Measurements from ENCODE around the gene PFDN6. TPM values are rescaled to one million over a fixed set of nuclear protein-coding genes. Genes with fewer than 3 reads are reported as not detected.

Gene PFDN6
- total RNA-seq, 2 donors from 2014 or later = 29.1 to 31.0 TPM

DNA sequence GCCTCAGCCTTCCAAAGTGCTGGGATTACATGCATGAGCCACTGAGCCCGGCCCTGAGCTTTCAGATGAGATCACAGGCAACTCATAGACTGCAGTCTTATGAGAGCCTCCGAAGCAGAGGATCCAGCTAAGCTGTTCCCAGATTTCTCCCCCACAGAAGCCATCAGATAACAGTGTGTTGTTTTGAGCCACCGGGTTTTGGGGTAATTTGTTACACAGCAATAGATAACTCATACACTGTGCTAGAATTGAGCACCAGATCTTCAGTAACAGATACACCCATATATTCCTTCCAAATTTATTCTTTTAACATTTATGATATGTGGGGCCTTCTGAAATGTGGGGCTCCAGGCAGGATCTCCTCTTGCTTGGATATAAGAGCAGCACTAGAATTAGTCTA is 47.1 kb downstream of the PFDN6 start:
- DNase-seq (ENCODE audit: low spot score) = no peak
- intact Hi-C loops (cut with DNase I) = no loop called here

DNA sequence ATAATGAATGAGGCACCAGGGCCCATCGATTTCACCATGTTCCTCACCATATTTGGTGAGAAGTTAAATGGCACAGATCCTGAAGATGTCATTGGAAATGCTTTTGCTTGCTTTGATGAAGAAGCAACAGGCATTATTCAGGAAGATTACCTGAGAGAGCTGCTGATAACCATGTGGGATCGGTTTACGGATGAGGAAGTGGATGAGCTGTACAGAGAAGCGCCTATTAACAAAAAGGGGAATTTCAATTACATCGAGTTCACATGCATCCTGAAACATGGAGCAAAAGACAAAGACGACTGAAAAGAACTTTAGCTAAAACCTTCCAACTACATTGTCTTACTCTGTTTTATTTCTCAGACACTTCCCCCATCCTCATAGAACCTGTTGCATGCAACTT is 49.8 kb downstream of the PFDN6 start:
- intact Hi-C loops (cut with DNase I) = no loop called here
- no peak for DNase-seq (ENCODE audit: low spot score)

Small RNA genes within 50 kb of the gene (microRNA-seq; reads per million reads assigned to microRNA genes)
- gene MIR6834 (ENCODE audit: borderline microRNAs expressed in 2 of 2) (0 reads per million in 2 donors), gene MIR6873 (ENCODE audit: borderline microRNAs expressed in 2 of 2) (0 reads per million in 2 donors)

Other genes with a start within 250 kb of the PFDN6 start
- gene HLA-DPA1, start 216.0 kb upstream of the PFDN6 start, total RNA-seq = 10 to 100 TPM; 44.4 to 84.9 TPM
- 10 to 100 TPM; 37.4 to 63.9 TPM for gene HLA-DPB1, start 213.6 kb upstream of the PFDN6 start, total RNA-seq
- 1 to 10 TPM in 1 of 2 donors, under 1 TPM in 1; 0.43 to 1.0 TPM for gene COL11A2, start 97.1 kb upstream of the PFDN6 start, total RNA-seq
- gene RXRB, start 88.9 kb upstream of the PFDN6 start, total RNA-seq = 10 to 100 TPM; 31.3 to 31.7 TPM
- 10 to 100 TPM; 79.4 to 86.2 TPM for gene SLC39A7, start 88.7 kb upstream of the PFDN6 start, total RNA-seq
- gene HSD17B8, start 84.9 kb upstream of the PFDN6 start, total RNA-seq = 1 to 10 TPM; 2.8 to 4.0 TPM
- gene RING1, start 81.1 kb upstream of the PFDN6 start, total RNA-seq = 10 to 100 TPM; 29.8 to 32.2 TPM
- 10 to 100 TPM; 27.8 to 44.0 TPM for gene VPS52, start 17.7 kb upstream of the PFDN6 start, total RNA-seq
- 1,000 to 10,000 TPM; 1,709 to 1,844 TPM for gene RPS18, start 17.5 kb upstream of the PFDN6 start, total RNA-seq
- gene B3GALT4, start 12.5 kb upstream of the PFDN6 start, total RNA-seq = 10 to 100 TPM in 1 of 2 donors, 1 to 10 TPM in 1; 9.5 to 14.1 TPM
- 10 to 100 TPM; 31.7 to 40.3 TPM for gene WDR46, start 362 bp upstream of the PFDN6 start, total RNA-seq
- 10 to 100 TPM; 52.4 to 52.8 TPM for gene RGL2, start 9.3 kb downstream of the PFDN6 start, total RNA-seq
- gene TAPBP, start 24.5 kb downstream of the PFDN6 start, total RNA-seq = 10 to 100 TPM; 57.7 to 65.8 TPM
- gene ZBTB22, start 28.1 kb downstream of the PFDN6 start, total RNA-seq = 10 to 100 TPM; 15.7 to 17.0 TPM
- gene DAXX, start 33.4 kb downstream of the PFDN6 start, total RNA-seq = 10 to 100 TPM; 30.3 to 42.3 TPM
- gene KIFC1, start 102.2 kb downstream of the PFDN6 start, total RNA-seq = 1 to 10 TPM in 1 of 2 donors, under 1 TPM in 1; 0.29 to 1.0 TPM
- 10 to 100 TPM; 46.3 to 67.6 TPM for gene PHF1, start 121.4 kb downstream of the PFDN6 start, total RNA-seq
- 100 to 1,000 TPM; 107 to 110 TPM for gene CUTA, start 128.5 kb downstream of the PFDN6 start, total RNA-seq
- gene SYNGAP1, start 130.5 kb downstream of the PFDN6 start, total RNA-seq = 10 to 100 TPM; 15.4 to 19.3 TPM
- 1 to 10 TPM; 3.9 to 5.0 TPM for gene ZBTB9, start 165.0 kb downstream of the PFDN6 start, total RNA-seq

Data from posterior vena cava (tissue), 2 donors.